H54 (cell line): ENCODE data around the gene KRT31.
"Not testable (repeated sequence)": the region's sequence is repeated elsewhere in the genome, so short reads cannot be mapped to it uniquely, and the experiment has no call there.

Experiments
- DNase-seq: peaks from one replicate; pipeline ENCODE4 v3.0.0; 2011; ENCODE audit warnings: low spot score, mixed read lengths; ENCODE audit not compliant: insufficient read length
- FAIRE-seq: peaks from 3 replicates; lab custom pipeline; 2011; peaks lifted over from hg19 to GRCh38; lab: Jason Lieb, UNC
- POLR2A ChIP-seq: IDR thresholded peaks from 2 replicates; pipeline ENCODE4 v1.6.1; 2011; ENCODE audit warnings: low read depth, mild to moderate bottlenecking, low read length

Gene KRT31

DNA sequence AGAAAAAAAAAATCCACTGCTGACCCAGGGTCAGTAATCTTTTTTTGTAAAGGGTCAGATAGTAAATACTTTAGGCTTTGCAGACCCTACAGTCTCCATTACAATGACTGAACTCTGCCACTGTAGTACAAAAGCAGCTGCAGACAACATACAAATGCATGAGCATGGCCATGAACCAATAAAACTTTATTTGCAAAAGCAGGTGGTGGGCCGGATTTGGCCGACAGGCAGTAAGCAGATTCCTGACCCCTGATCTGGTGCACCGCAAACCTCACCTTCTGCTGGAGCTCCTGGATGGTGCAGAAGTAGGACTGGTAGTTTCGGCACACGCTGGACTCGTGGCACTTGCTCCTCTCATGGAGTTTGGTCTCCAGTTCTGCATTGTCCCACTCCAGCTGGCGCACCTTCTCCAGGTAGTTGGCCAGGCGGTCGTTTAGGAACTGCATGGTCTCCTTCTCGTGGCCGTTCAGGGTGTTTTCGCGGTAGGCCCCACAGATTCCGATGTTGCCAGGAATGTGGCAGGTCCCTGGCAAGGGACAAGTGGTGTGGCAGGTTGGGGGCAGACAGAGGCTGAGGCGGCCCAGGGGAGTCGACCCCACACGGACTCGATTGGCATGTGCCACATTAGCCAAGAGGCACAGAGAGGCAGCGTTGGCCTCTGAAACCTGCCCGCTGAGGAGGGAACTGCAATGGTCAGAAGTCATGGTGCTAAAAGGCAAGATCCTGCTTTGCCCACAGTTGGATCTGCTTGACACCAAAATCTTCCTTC is 13.8 kb upstream of the KRT31 start:
- DNase-seq: no peak

GRCh38 chr17:41407226-41407625 is 9.8 kb upstream of the KRT31 start:
- TF ChIP-seq POLR2A: no peak
- FAIRE-seq (no peak), DNase-seq (no peak)

More for the DNA sequence above, 13.8 kb upstream of the KRT31 start:
- FAIRE-seq: no peak
- TF ChIP-seq POLR2A: no peak

GRCh38 chr17:41406205-41406604 is 8.8 kb upstream of the KRT31 start:
- no peak for DNase-seq
- no peak for TF ChIP-seq POLR2A
- no peak for FAIRE-seq

DNA sequence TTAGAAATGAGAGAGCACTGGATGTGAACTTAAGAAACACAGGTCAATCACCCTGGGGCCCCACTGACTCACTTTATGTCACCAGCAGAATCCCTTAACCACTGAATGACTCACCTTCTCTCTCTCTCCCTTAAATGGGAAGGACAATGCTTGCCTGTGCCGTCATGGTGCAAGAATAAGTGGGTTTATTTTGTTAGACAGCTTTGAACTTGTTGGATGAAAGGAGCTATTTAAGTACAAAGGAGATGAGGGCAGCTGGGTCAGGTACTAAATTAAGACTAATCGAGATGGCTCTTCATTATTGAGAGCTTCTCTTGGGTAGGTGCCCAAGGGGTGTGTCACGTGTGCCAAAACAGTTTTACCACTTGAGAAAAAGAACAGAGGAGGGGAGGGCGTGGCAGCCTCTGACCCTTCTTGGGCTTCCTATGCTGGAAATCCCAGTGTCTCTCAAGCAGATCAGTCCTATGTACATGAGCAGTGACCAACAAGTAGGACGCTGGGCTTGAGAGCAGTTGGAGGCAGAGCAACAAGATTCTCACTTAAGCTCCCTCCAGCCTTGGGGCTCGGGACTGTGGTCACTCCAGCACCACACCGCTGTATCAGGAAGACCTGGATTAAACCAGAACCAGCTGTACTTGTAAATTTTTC is 6.7 kb upstream of the KRT31 start:
- DNase-seq: peak; percentile 74
- no peak for TF ChIP-seq POLR2A
- FAIRE-seq: no peak

DNA sequence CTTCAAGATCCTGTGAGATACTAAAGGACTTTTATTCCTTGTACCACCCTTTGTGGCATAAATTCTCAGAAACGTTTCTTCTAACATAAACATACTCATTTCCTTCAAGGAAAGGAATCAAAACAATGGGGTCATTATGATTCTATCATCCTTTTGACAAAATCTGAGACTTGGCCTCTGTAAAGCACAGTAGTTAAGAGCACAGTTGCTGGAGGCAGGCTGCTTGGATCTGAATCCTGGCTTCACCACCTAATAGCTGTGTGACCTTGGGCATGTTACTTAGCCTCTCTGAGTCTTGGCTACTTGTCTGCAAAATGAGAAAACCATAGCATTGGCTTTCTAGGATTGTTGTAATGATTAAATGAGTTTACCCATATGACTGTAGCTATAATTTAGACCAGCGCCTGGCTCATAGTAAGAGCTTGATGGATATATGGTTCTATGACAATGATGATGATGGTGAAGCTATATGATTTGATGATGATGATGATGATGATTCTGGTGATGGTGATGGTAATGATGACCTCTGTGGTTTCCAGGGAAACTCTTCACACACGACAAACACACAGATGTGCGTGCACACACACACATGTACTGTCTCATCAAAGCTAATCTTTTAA is 6.1 kb upstream of the KRT31 start:
- FAIRE-seq (no peak), DNase-seq (no peak)
- TF ChIP-seq POLR2A: no peak

DNA sequence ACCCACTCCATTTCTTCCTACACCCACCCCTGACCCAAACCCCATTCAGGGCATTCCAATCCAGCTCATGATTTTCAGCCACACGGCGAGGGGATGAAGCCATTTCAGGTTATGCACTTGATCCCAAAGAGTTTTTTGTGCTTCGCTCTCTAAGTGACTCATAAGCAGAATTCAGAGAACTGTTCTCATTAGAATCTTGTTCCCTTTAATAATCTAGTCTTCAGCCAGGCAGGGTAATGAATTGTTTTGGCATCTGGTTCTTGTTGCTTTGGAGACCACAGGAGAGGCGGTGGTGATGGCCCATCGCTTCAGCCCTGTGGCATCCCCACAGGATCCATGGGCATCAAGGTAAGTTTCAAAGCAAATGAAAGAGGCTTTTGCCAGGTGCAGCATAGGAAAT is 4.8 kb upstream of the KRT31 start:
- FAIRE-seq: no peak
- no peak for DNase-seq
- no peak for TF ChIP-seq POLR2A

- TF ChIP-seq POLR2A: no peak
- DNase-seq (no peak), FAIRE-seq (no peak)
Measured at GRCh38 chr17:41396340-41396739, 1.1 kb downstream of the KRT31 start.

GRCh38 chr17:41395611-41396010 is 1.8 kb downstream of the KRT31 start:
- DNase-seq: no peak
- no peak for FAIRE-seq
- TF ChIP-seq POLR2A: no peak

DNA sequence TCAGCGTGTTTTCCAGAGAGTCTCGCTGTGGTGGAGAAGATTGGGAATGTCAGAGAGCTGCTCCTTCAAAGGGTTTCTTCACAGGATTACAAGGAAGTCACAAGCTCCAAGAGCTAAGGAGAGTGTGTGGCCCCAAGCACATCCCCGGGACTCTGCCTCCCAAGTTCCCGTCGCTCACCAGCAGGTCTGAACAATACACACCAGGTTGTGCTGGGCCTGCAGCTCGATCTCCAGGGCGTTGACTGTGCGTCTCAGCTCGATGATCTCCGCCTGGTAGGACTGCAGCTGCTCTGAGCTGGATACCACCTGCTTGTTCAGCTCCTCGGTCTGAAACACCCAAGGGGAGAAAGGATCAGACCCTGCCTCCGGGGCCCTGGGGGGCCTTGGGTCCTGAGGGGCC is 2.4 kb downstream of the KRT31 start:
- not testable (repeated sequence) for FAIRE-seq, DNase-seq

GRCh38 chr17:41394254-41394996 is 3.0 kb downstream of the KRT31 start:
- no peak for TF ChIP-seq POLR2A
- FAIRE-seq (no peak), DNase-seq (no peak)

- TF ChIP-seq POLR2A: no peak
- DNase-seq (no peak), FAIRE-seq (no peak)
Measured at GRCh38 chr17:41393826-41394225, 3.6 kb downstream of the KRT31 start.

DNA sequence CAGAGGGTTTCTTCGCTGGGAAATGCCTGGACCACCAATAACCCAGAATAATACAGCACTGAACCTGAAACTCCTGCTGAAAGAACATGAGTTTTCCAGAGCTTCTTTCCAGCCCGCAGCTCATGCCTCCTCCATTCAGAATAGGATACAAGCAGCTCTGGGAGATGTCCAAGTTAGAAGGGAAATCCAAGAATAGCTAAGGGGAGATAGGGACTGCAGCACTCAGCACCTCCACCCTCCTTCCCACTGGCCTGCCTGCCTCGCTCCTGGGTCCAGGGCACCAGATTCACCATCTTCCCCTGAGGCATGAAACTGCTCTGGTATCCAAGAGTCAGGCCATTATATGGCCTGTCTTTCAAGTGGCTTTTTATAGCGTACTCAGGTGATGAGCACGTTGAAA is 4.1 kb downstream of the KRT31 start:
- FAIRE-seq: no peak

DNA sequence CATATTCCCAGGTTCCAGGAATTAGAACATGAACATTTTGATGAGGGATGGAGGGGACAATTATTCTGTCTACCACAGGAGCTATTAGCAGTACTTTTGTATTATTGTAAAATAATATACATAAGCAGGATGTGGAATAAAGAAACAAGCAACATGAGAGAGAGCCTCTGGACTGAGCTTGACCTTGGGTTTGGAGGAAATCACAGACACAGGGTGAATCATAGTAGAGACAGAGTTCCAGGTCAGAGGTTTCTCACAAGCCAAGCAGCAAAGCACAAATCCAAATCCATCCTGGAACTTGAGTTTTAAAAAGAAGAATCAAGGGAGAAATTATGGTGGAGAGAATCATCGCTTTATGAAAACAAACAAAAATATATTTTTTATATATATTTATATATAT is 5.1 kb downstream of the KRT31 start:
- DNase-seq (no peak), FAIRE-seq (no peak)
- no peak for TF ChIP-seq POLR2A

More for the DNA sequence above, 4.1 kb downstream of the KRT31 start:
- DNase-seq: no peak
- TF ChIP-seq POLR2A: no peak

GRCh38 chr17:41391535-41391934 is 5.9 kb downstream of the KRT31 start:
- no peak for TF ChIP-seq POLR2A
- FAIRE-seq: no peak
- no peak for DNase-seq

DNA sequence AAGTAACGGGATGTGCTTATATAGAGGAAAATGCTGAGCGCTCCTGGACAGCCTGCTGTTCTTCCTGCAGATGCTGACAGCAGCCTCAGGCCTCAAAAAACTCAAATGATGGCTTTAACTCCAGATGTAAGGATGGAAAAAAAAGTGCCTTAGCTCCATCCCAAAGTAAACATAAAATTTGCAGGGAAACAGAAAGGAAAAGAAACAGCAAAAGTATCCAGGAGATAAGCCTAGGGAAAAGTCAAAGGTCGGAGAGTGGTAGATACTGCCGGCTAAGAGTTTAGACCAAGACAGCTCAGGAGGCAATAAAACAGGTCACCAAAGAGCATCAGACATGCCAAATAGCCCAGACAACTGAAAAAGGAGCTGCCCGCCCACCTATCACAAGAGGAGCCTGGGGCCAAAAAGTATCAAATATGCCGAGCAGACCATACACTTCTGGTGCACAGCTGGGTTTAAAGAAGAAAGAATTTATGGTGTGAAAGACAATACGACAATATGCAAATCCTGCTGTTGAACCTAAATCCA is 6.9 kb downstream of the KRT31 start:
- FAIRE-seq (no peak), DNase-seq (no peak)
- TF ChIP-seq POLR2A: no peak
